Endodermal cell (in vitro differentiated cells): Measurements from ENCODE around the gene FHAD1. TPM values are rescaled to one million over a fixed set of nuclear protein-coding genes. Genes with fewer than 3 reads are reported as not detected.

Experiments
- DNase-seq: peaks from one replicate; pipeline ENCODE4 v3.0.0-alpha.2; 2017
- H3K27ac ChIP-seq: 2 replicates; pipeline ENCODE4 v1.5.1; 2013; ENCODE audit warnings: mild to moderate bottlenecking, low read depth, low read length, moderate library complexity
- H3K27me3 ChIP-seq: 2 replicates; pipeline ENCODE4 v1.6.1; 2013; ENCODE audit warnings: mild to moderate bottlenecking, low read length, moderate library complexity; ENCODE audit not compliant: insufficient read depth, control insufficient read depth, poor library complexity, severe bottlenecking
- H3K36me3 ChIP-seq: 2 replicates; pipeline ENCODE4 v1.7.0; 2013; ENCODE audit warnings: mild to moderate bottlenecking, low read length, moderate library complexity; ENCODE audit not compliant: control insufficient read depth, insufficient read depth
- H3K4me1 ChIP-seq: one replicate; pipeline ENCODE4 v1.7.0; 2013; ENCODE audit warnings: low read length; ENCODE audit not compliant: control insufficient read depth, insufficient read depth
- H3K4me3 ChIP-seq: 2 replicates; pipeline ENCODE4 v1.5.1; 2013; ENCODE audit warnings: mild to moderate bottlenecking, low read length, moderate library complexity
- H3K9ac ChIP-seq: 2 replicates; pipeline ENCODE4 v1.6.1; 2013; ENCODE audit warnings: mild to moderate bottlenecking, low read length, moderate library complexity; ENCODE audit not compliant: poor library complexity, severe bottlenecking; ENCODE audit errors: extremely low read depth
- H3K9me3 ChIP-seq: 2 replicates; pipeline ENCODE4 v1.6.1; 2013; ENCODE audit warnings: mild to moderate bottlenecking, low read length, moderate library complexity; ENCODE audit not compliant: control insufficient read depth
- H3K27ac Mint-ChIP-seq: 2 replicates; pipeline ENCODE4 v1.8.0; 2020; ENCODE audit warnings: mixed read lengths
- H3K27me3 Mint-ChIP-seq: 2 replicates; pipeline ENCODE4 v1.8.0; 2021; ENCODE audit warnings: mild to moderate bottlenecking, mixed read lengths; ENCODE audit not compliant: insufficient read depth
- H3K36me3 Mint-ChIP-seq: 2 replicates; pipeline ENCODE4 v1.8.0; 2020; ENCODE audit warnings: low read depth, mixed read lengths
- H3K4me1 Mint-ChIP-seq: 2 replicates; pipeline ENCODE4 v1.8.0; 2020; ENCODE audit warnings: mixed read lengths
- H3K4me3 Mint-ChIP-seq: 2 replicates; pipeline ENCODE4 v1.8.0; 2020; ENCODE audit warnings: mild to moderate bottlenecking, moderate library complexity, mixed read lengths
- H3K9me3 Mint-ChIP-seq: 2 replicates; pipeline ENCODE4 v1.8.0; 2020; ENCODE audit warnings: mild to moderate bottlenecking, mixed read lengths
- whole genome bisulfite sequencing, 2 experiments: methylation state at CpG; one replicate each; pipeline versions ENCODE4 v1.1.5 to v1.1.7; 2013; ENCODE audit warnings: missing lambda C conversion rate in 2 of 2, mixed read lengths in 1 of 2; ENCODE audit not compliant: insufficient coverage in 1 of 2, insufficient read length in 1 of 2; 5-methylcytosine and 5-hydroxymethylcytosine counted together
- total RNA-seq, 2 donors: library from RNA; stranded (reverse); fragmentation: NEBNext Ultra II Directional in 1 of 2; extraction: Animal tissue kit (Norgen Biotek cat#: 25700) in 1 of 2; gene quantifications; 2 replicates in 1 of 2; 3 replicates in 1 of 2; pipeline ENCODE4 v1.2.1, GENCODE V29; 2021
- TF ChIP-seq, protein P1 (sequence below): fragments of 200-600 bp; sonication (generic); conservative IDR thresholded peaks from 2 replicates; pipeline ENCODE4 v1.5.0; 2021; ENCODE audit warnings: antibody characterized with exemption, mild to moderate bottlenecking

The FHAD1 gene
- total RNA-seq, 2 donors from 2014 or later: 2.9 to 3.6 TPM

DNA sequence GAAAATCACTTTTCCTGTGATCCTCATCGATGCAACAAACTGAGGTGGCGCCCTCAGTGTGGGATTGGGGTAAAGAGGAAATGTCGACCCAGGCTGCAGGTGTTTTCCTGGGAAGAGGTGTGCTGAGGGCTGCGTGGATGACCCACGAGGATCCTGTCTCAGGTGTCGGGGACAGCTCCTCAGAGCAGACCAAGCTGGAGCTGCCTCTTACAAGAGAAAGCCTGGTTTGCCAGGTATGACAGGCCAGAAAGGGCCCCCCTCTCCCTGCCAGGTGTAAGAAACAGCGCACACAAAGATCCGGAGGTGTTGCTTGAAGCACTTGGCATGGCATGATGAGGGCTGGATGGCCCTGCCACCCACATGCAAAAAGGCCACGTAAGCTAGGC lies 12.6 kb downstream of the FHAD1 start:
- 92 to 94% methylated on average over 8 to 9 of the region's 9 CpGs for WGBS, 2 experiments
- Histone ChIP-seq H3K4me3 (no peak overlapping the region), H3K36me3 (no peaks in the 10 kb centered on the region), H3K27me3 (no peaks in the 10 kb centered on the region), H3K9me3 (peaks cover 1% of the 10 kb centered on the region), H3K27ac (no peak overlapping the region), H3K4me1 (no peaks in the 10 kb centered on the region), H3K9ac (no peak overlapping the region)
- Mint-ChIP-seq H3K4me1 (peaks cover 12% of the 10 kb centered on the region), H3K27ac (peak overlapping the region; percentile 8), H3K36me3 (no peaks in the 10 kb centered on the region), H3K4me3 (no peak overlapping the region), H3K27me3 (peaks cover 11% of the 10 kb centered on the region), H3K9me3 (no peaks in the 10 kb centered on the region)
- peak; percentile 46 for DNase-seq
- TF ChIP-seq, protein P1, sequence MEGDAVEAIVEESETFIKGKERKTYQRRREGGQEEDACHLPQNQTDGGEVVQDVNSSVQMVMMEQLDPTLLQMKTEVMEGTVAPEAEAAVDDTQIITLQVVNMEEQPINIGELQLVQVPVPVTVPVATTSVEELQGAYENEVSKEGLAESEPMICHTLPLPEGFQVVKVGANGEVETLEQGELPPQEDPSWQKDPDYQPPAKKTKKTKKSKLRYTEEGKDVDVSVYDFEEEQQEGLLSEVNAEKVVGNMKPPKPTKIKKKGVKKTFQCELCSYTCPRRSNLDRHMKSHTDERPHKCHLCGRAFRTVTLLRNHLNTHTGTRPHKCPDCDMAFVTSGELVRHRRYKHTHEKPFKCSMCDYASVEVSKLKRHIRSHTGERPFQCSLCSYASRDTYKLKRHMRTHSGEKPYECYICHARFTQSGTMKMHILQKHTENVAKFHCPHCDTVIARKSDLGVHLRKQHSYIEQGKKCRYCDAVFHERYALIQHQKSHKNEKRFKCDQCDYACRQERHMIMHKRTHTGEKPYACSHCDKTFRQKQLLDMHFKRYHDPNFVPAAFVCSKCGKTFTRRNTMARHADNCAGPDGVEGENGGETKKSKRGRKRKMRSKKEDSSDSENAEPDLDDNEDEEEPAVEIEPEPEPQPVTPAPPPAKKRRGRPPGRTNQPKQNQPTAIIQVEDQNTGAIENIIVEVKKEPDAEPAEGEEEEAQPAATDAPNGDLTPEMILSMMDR: no peak

DNA sequence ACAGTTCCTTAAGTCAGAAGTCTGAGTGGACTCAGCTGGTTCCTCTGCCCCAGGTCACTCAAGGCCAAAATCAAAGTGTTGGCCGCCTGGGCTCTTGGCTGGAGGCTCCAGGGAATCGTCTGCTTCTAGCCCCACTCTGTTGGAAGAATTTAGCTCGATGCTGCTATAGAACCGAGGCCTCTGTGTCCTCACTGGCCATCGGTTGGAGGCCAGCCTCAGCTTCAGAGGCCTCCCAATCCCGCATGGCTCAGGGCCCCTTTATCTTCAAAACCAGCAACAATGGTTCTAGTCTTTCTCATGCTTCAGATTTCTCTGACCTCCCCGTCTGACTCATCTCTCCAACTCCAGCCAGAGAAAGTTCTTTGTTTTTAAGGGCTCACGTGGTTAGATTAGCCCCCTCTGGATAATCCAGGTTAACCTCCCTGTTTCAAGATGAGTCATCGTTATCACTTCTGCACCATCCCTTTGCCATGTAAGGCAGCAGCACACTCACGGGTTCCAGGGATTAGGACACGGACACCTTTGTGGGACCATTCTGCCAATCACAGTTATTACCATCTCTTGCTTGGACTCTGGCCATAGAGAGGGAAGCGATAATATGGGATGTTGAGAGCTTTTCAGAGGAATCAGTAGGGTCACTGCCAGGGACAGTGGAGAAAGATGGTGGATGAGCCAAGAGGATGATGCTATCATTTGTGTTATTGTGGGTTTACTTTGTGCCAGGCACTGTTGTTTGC lies 13.6 kb downstream of the FHAD1 start:
- Histone ChIP-seq H3K9me3 (peaks cover 8% of the 10 kb centered on the region), H3K27ac (no peak overlapping the region), H3K36me3 (no peaks in the 10 kb centered on the region), H3K9ac (no peak overlapping the region), H3K4me3 (no peak overlapping the region), H3K4me1 (no peaks in the 10 kb centered on the region), H3K27me3 (no peaks in the 10 kb centered on the region)
- Mint-ChIP-seq H3K9me3 (no peaks in the 10 kb centered on the region), H3K27me3 (peaks cover 18% of the 10 kb centered on the region), H3K4me3 (no peak overlapping the region), H3K27ac (no peak overlapping the region), H3K36me3 (no peaks in the 10 kb centered on the region), H3K4me1 (peaks cover 12% of the 10 kb centered on the region)
- TF ChIP-seq, protein P1: no peak
- peak; percentile 50 for DNase-seq
- 90 to 92% methylated on average over 12 of the region's 12 CpGs for WGBS, 2 experiments

DNA sequence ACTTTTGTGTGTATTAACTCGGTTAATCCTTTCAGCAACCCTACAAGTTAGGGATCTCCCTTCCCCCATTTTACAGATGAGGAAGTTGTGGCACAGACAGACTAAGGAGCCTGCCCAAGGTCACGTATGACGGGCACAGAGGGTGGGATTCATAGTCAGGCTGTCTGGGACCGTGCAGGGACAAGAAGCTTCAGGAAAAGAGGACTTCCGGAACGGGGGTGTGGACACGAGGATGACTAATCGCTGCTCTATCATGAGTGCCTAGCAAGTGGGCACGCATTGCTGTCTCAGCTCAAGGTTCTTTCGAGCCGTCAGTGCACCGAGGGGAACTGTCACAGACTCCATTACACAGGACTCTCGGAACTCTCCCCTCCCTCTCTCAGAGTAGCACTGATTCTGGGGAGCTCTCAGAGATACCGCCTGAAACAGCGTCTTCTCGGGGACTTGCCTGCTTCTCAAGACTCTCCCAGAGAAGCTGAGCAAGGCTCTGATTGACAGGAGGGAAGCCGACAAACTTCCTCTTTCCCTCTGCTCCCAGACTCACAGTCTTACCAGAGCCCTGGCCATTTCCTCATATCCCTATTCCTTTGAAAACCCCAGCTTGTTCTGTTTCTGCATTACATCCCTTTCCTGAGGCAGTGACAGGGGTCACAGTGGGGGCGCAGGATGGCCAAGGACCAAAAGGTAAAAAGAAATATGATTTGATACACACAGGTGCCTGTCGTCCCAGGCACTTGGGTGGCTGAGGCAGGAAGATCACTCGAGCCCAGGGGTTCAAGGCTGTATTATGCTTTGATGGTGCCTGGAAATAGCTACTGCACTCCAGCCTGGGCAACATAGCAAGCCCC lies 14.4 kb downstream of the FHAD1 start:
- 80 to 87% methylated on average over 18 to 20 of the region's 20 CpGs for WGBS, 2 experiments
- no peak overlapping the region for H3K27ac Mint-ChIP-seq
- H3K9ac ChIP-seq: no peak overlapping the region

More for the DNA sequence above, 14.4 kb downstream of the FHAD1 start:
- Mint-ChIP-seq H3K4me3 (no peak overlapping the region), H3K4me1 (peaks cover 12% of the 10 kb centered on the region), H3K27me3 (peaks cover 18% of the 10 kb centered on the region), H3K9me3 (no peaks in the 10 kb centered on the region), H3K36me3 (no peaks in the 10 kb centered on the region)
- no peaks in the 10 kb centered on the region for H3K27me3 ChIP-seq
- TF ChIP-seq, protein P1: no peak
- peak; percentile 47 for DNase-seq
- H3K27ac ChIP-seq: no peak overlapping the region
- no peak overlapping the region for H3K4me3 ChIP-seq
- no peaks in the 10 kb centered on the region for H3K36me3 ChIP-seq
- no peaks in the 10 kb centered on the region for H3K4me1 ChIP-seq
- H3K9me3 ChIP-seq: peaks cover 8% of the 10 kb centered on the region
